CD4-positive, alpha-beta T cell treated with Interleukin-4 for 1 hour (primary cell): Measurements from ENCODE around the gene FANCC.
"Not testable (repeated sequence)": the region's sequence is repeated elsewhere in the genome, so short reads cannot be mapped to it uniquely, and the experiment has no call there.

Experiments
- DNase-seq, 2 donors: peaks; one replicate each; pipeline ENCODE4 v3.0.0-alpha.2; 2020 to 2022

The FANCC gene

GRCh38 chr9:95225726-95226106, 91.8 kb downstream of the FANCC start:
- DNase-seq: no peak

GRCh38 chr9:95225076-95225725, 92.3 kb downstream of the FANCC start:
- DNase-seq: no peak

- DNase-seq: no peak
Measured at GRCh38 chr9:95224376-95225019, 93.0 kb downstream of the FANCC start.

GRCh38 chr9:95220352-95220751, 97.2 kb downstream of the FANCC start:
- DNase-seq: not testable (repeated sequence)

- DNase-seq: no peak
Measured at GRCh38 chr9:95218773-95219172, 98.7 kb downstream of the FANCC start.

GRCh38 chr9:95217936-95218335, 99.6 kb downstream of the FANCC start:
- DNase-seq: no peak

- DNase-seq: no peak
Measured at GRCh38 chr9:95215336-95215898, 102.1 kb downstream of the FANCC start.

GRCh38 chr9:95213117-95213516, 104.4 kb downstream of the FANCC start:
- DNase-seq: no peak

GRCh38 chr9:95211028-95211427, 106.5 kb downstream of the FANCC start:
- no peak for DNase-seq

GRCh38 chr9:95207403-95207802, 110.1 kb downstream of the FANCC start:
- DNase-seq: no peak

GRCh38 chr9:95206143-95206542, 111.4 kb downstream of the FANCC start:
- no peak for DNase-seq

- DNase-seq: no peak
Measured at GRCh38 chr9:95204710-95205109, 112.8 kb downstream of the FANCC start.

- DNase-seq: no peak
Measured at GRCh38 chr9:95204310-95204709, 113.2 kb downstream of the FANCC start.

- DNase-seq: not testable (repeated sequence)
Measured at GRCh38 chr9:95203019-95203418, 114.5 kb downstream of the FANCC start.

- no peak for DNase-seq
Measured at GRCh38 chr9:95202076-95202681, 115.3 kb downstream of the FANCC start.

- DNase-seq: no peak
Measured at GRCh38 chr9:95201206-95201605, 116.3 kb downstream of the FANCC start.

- DNase-seq: no peak
Measured at GRCh38 chr9:95197692-95198271, 119.7 kb downstream of the FANCC start.

- no peak for DNase-seq
Measured at GRCh38 chr9:95193480-95193879, 124.0 kb downstream of the FANCC start.

- DNase-seq: no peak
Measured at GRCh38 chr9:95193067-95193466, 124.4 kb downstream of the FANCC start.

- DNase-seq: no peak
Measured at GRCh38 chr9:95192631-95193030, 124.9 kb downstream of the FANCC start.

- no peak for DNase-seq
Measured at GRCh38 chr9:95190413-95190812, 127.1 kb downstream of the FANCC start.

- no peak for DNase-seq
Measured at GRCh38 chr9:95189251-95190098, 128.0 kb downstream of the FANCC start.

GRCh38 chr9:95188459-95188858, 129.1 kb downstream of the FANCC start:
- DNase-seq: no peak
